Endodermal cell (in vitro differentiated cells): ENCODE results near the gene CNTNAP1. TPM values are rescaled to one million over a fixed set of nuclear protein-coding genes. Genes with fewer than 3 reads are reported as not detected.

ENCODE experiments used
- DNase-seq: peaks from one replicate; pipeline ENCODE4 v3.0.0-alpha.2; 2017
- H3K27ac ChIP-seq: 2 replicates; pipeline ENCODE4 v1.5.1; 2013; ENCODE audit warnings: mild to moderate bottlenecking, low read depth, low read length, moderate library complexity
- H3K27me3 ChIP-seq: 2 replicates; pipeline ENCODE4 v1.6.1; 2013; ENCODE audit warnings: mild to moderate bottlenecking, low read length, moderate library complexity; ENCODE audit not compliant: insufficient read depth, control insufficient read depth, poor library complexity, severe bottlenecking
- H3K36me3 ChIP-seq: 2 replicates; pipeline ENCODE4 v1.7.0; 2013; ENCODE audit warnings: mild to moderate bottlenecking, low read length, moderate library complexity; ENCODE audit not compliant: control insufficient read depth, insufficient read depth
- H3K4me1 ChIP-seq: one replicate; pipeline ENCODE4 v1.7.0; 2013; ENCODE audit warnings: low read length; ENCODE audit not compliant: control insufficient read depth, insufficient read depth
- H3K4me3 ChIP-seq: 2 replicates; pipeline ENCODE4 v1.5.1; 2013; ENCODE audit warnings: mild to moderate bottlenecking, low read length, moderate library complexity
- H3K9ac ChIP-seq: 2 replicates; pipeline ENCODE4 v1.6.1; 2013; ENCODE audit warnings: mild to moderate bottlenecking, low read length, moderate library complexity; ENCODE audit not compliant: poor library complexity, severe bottlenecking; ENCODE audit errors: extremely low read depth
- H3K9me3 ChIP-seq: 2 replicates; pipeline ENCODE4 v1.6.1; 2013; ENCODE audit warnings: mild to moderate bottlenecking, low read length, moderate library complexity; ENCODE audit not compliant: control insufficient read depth
- H3K27ac Mint-ChIP-seq: 2 replicates; pipeline ENCODE4 v1.8.0; 2020; ENCODE audit warnings: mixed read lengths
- H3K27me3 Mint-ChIP-seq: 2 replicates; pipeline ENCODE4 v1.8.0; 2021; ENCODE audit warnings: mild to moderate bottlenecking, mixed read lengths; ENCODE audit not compliant: insufficient read depth
- H3K36me3 Mint-ChIP-seq: 2 replicates; pipeline ENCODE4 v1.8.0; 2020; ENCODE audit warnings: low read depth, mixed read lengths
- H3K4me1 Mint-ChIP-seq: 2 replicates; pipeline ENCODE4 v1.8.0; 2020; ENCODE audit warnings: mixed read lengths
- H3K4me3 Mint-ChIP-seq: 2 replicates; pipeline ENCODE4 v1.8.0; 2020; ENCODE audit warnings: mild to moderate bottlenecking, moderate library complexity, mixed read lengths
- H3K9me3 Mint-ChIP-seq: 2 replicates; pipeline ENCODE4 v1.8.0; 2020; ENCODE audit warnings: mild to moderate bottlenecking, mixed read lengths
- WGBS, 2 experiments: methylation state at CpG; one replicate each; pipeline versions ENCODE4 v1.1.5 to v1.1.7; 2013; ENCODE audit warnings: missing lambda C conversion rate in 2 of 2, mixed read lengths in 1 of 2; ENCODE audit not compliant: insufficient coverage in 1 of 2, insufficient read length in 1 of 2; 5-methylcytosine and 5-hydroxymethylcytosine counted together
- total RNA-seq, 2 donors: library from RNA; stranded (reverse); fragmentation: NEBNext Ultra II Directional in 1 of 2; extraction: Animal tissue kit (Norgen Biotek cat#: 25700) in 1 of 2; gene quantifications; 2 replicates in 1 of 2; 3 replicates in 1 of 2; pipeline ENCODE4 v1.2.1, GENCODE V29; 2021
- TF ChIP-seq, protein P1 (sequence below): fragments of 200-600 bp; sonication (generic); conservative IDR thresholded peaks from 2 replicates; pipeline ENCODE4 v1.5.0; 2021; ENCODE audit warnings: antibody characterized with exemption, mild to moderate bottlenecking

The CNTNAP1 gene
- total RNA-seq, 2 donors from 2014 or later = 9.9 to 18.9 TPM

DNA sequence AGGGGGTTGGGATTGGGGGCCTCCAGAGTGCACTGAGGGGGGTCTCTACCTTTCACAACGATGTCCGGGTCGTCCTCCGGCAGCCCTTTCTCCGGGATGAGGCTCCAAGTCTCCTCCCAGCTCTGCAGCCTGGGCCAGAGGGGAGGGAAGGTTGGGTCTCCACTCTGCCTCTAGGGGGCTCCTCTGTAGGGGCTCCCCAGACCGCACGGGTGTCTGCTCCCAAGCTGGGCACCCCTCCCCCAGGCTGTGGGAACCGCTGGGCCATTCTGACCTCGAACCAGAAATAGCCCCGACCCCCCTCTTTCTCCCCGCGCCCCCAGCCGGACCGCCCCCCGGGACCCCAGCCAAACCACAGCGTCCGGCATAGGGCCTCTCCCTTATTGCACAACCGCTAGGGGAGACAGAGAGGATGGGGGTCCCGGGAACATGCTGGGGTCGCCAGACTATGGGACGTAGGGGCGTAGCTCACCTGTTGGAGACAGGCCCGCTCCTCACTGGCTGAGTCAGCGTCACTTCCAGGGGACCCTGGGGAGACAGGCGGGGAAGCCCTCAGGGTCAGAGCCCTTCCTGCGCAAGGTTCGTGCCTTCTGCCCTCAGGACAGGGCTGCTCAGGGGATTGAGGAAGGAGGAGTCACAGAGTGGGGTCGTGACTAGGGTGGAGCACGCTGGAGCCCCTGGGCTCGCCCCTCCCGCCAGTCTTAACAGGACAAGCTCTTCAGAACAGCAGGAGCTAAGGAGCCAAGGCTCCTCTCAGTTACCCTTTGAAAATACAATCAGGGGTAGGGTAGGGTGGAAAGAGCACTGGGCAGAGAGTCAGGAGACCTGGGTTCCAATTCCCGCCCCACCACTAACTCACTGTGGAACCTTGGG lies 8.2 kb upstream of the CNTNAP1 start:
- peaks cover 56% of the 10 kb centered on the region for H3K27me3 ChIP-seq
- peak; percentile 93 for DNase-seq
- H3K4me3 Mint-ChIP-seq = peak overlapping the region; percentile 75

DNA sequence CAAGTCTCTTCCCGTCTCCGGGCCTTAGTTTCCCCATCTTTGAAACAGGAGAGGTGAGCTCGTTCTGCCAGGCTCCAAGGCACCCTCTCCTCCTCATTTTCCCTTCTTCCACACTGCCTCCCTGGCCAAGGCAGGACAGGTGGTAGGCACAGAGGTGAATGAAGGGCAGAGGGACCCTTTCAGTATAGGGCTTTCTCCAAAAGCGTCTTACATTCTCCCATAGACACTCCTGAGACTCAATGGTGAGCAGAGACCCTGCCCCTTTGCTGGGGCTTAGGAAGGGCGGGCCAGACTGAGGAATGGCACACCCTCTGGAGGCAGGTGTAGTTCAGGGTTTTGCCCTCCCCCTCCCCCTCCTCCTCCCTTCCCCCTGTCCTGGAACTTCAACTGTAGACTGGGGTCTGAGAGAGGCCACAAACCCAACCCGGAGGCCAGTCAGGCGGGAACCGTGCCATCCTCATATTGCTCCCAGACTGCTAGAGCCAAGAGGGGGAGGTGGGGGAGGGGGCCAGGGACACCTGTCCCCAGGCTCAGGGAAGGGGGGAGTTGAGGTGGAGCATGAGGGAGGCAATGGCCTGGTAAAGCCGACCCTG lies 7.5 kb upstream of the CNTNAP1 start:
- Mint-ChIP-seq H3K4me3 (peak overlapping the region; percentile 75), H3K27me3 (peaks cover 62% of the 10 kb centered on the region), H3K36me3 (peaks cover 2% of the 10 kb centered on the region), H3K9me3 (no peaks in the 10 kb centered on the region), H3K4me1 (peaks cover 20% of the 10 kb centered on the region), H3K27ac (no peak overlapping the region)
- H3K27me3 ChIP-seq = peaks cover 56% of the 10 kb centered on the region
- peak; percentile 93 for DNase-seq
- no peak overlapping the region for H3K27ac ChIP-seq
- TF ChIP-seq, protein P1, sequence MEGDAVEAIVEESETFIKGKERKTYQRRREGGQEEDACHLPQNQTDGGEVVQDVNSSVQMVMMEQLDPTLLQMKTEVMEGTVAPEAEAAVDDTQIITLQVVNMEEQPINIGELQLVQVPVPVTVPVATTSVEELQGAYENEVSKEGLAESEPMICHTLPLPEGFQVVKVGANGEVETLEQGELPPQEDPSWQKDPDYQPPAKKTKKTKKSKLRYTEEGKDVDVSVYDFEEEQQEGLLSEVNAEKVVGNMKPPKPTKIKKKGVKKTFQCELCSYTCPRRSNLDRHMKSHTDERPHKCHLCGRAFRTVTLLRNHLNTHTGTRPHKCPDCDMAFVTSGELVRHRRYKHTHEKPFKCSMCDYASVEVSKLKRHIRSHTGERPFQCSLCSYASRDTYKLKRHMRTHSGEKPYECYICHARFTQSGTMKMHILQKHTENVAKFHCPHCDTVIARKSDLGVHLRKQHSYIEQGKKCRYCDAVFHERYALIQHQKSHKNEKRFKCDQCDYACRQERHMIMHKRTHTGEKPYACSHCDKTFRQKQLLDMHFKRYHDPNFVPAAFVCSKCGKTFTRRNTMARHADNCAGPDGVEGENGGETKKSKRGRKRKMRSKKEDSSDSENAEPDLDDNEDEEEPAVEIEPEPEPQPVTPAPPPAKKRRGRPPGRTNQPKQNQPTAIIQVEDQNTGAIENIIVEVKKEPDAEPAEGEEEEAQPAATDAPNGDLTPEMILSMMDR = no peak
- H3K4me3 ChIP-seq = peak overlapping the region; percentile 82
- H3K9me3 ChIP-seq = no peaks in the 10 kb centered on the region
- H3K4me1 ChIP-seq = peaks cover 9% of the 10 kb centered on the region
- H3K36me3 ChIP-seq = no peaks in the 10 kb centered on the region
- H3K9ac ChIP-seq = no peak overlapping the region
- WGBS, 2 experiments = 36 to 40% methylated on average over 1 to 9 of the region's 9 CpGs

More for the DNA sequence above, 8.2 kb upstream of the CNTNAP1 start:
- no peaks in the 10 kb centered on the region for H3K9me3 Mint-ChIP-seq
- H3K4me1 Mint-ChIP-seq = peaks cover 27% of the 10 kb centered on the region
- no peak overlapping the region for H3K9ac ChIP-seq
- H3K36me3 Mint-ChIP-seq = peaks cover 4% of the 10 kb centered on the region
- H3K36me3 ChIP-seq = no peaks in the 10 kb centered on the region
- peaks cover 67% of the 10 kb centered on the region for H3K27me3 Mint-ChIP-seq
- TF ChIP-seq, protein P1 = peak; percentile 87
- WGBS, 2 experiments = 49 to 61% methylated on average over 10 to 32 of the region's 32 CpGs
- no peaks in the 10 kb centered on the region for H3K9me3 ChIP-seq
- no peak overlapping the region for H3K27ac Mint-ChIP-seq
- no peak overlapping the region for H3K27ac ChIP-seq
- peaks cover 6% of the 10 kb centered on the region for H3K4me1 ChIP-seq
- H3K4me3 ChIP-seq = no peak overlapping the region

DNA sequence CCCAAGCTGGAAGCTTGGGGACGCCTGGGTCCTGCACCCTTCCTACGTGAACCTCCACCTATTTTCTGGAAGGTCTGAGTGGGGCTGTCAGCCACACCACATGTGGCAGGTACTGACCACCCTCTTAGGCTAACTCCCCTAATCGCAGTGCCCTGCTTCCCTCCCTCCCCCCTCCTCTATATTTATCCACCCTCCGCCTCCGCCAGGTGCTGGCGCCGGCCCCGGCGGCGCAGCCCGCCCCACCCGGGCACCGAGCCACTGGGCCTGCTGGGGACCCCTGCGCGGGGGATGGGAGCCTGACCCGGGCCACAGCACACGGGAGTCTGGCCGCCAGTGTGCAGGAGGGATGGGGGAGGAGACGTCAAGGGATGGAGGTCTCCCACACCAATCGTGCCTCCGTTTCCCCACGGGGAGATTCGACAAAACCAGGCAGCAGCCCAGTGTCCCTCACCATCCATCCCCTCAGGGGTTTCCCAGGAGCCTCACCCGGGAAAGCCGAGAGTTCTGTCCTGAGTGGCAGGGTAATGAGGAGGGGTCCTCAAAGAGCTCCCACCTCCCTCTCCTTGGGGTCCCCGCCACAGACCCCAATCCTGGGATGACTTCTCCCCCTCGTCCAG lies 6.9 kb upstream of the CNTNAP1 start:
- H3K27me3 Mint-ChIP-seq = peaks cover 66% of the 10 kb centered on the region

More for the DNA sequence above, 6.9 kb upstream of the CNTNAP1 start:
- WGBS, 2 experiments = 5 to 9% methylated on average over 3 to 23 of the region's 27 CpGs
- Histone ChIP-seq H3K27me3 (peaks cover 56% of the 10 kb centered on the region), H3K27ac (no peak overlapping the region), H3K9me3 (no peaks in the 10 kb centered on the region), H3K4me3 (peak overlapping the region; percentile 82), H3K36me3 (no peaks in the 10 kb centered on the region), H3K4me1 (peaks cover 9% of the 10 kb centered on the region), H3K9ac (peak overlapping the region; percentile 38)
- Mint-ChIP-seq H3K36me3 (peaks cover 2% of the 10 kb centered on the region), H3K9me3 (no peaks in the 10 kb centered on the region), H3K4me1 (peaks cover 20% of the 10 kb centered on the region), H3K27ac (no peak overlapping the region), H3K4me3 (peak overlapping the region; percentile 75)
- TF ChIP-seq, protein P1 = no peak
- DNase-seq = no peak
